Measurements from ENCODE around the gene TXNDC9. TPM values are rescaled to one million over a fixed set of nuclear protein-coding genes. Genes with fewer than 3 reads are reported as not detected.
"Not testable (repeated sequence)": the region's sequence is repeated elsewhere in the genome, so short reads cannot be mapped to it uniquely, and the experiment has no call there.

TXNDC9 gene
- polyA plus RNA-seq, 3 donors, result 47.4 to 54.5 (median 51.0) TPM

DNA sequence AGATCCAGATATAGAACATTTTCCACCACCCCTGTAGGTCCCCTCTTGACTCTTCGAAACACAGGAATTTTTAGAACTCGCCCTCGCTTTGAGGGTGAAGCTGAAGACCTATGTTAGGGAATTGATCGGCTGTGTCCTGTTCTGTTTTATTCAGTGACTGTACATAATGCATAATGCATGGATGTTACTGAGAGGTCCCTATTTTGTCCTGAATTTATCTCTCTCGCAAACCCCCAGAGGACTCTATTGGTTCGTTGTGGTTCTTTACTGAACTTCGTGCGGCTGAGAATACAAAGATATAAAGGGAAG, 625 bp upstream of the TXNDC9 start:
- DNase-seq (ENCODE audit: low read depth in 3 of 3, low spot score in 2 of 3), result peak; percentile 43 to 74 (median 52)

DNA sequence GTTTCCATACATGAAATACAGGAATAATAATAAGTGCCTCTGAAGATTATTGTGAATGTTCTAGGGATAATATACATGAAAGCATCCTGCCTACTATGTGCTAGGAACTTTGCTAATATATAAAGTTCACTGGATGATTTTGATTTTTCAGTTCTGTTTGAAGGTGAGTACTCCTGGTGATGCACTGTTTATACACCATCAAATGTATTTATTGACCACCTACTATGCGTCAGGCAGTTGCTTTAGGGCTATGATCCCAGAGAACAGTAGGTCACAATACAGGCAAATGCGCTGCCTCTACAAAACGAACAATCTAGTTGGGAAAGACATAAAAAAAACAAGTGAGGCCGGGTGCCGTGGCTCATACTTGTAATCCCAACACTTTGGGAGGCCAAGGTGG, 10.7 kb downstream of the TXNDC9 start:
- no peak for DNase-seq (ENCODE audit: low read depth in 3 of 3, low spot score in 2 of 3)

DNA sequence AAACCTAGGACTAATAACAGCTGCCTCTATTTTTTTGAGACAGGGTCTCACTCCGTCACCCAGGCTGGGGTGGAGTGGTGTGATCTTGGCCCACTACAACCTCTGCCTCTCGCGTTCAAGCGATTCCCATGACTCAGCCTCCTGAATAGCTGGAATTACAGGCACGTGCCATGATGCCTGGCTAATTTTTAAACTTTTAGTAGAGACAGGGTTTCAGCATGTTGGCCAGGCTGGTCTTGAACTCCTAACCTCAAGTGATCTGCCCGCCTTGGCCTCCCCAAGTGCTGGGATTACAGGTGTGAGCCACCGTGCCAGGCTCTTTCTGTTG, 18.3 kb downstream of the TXNDC9 start:
- DNase-seq (ENCODE audit: low read depth in 3 of 3, low spot score in 2 of 3), result not testable (repeated sequence)

DNA sequence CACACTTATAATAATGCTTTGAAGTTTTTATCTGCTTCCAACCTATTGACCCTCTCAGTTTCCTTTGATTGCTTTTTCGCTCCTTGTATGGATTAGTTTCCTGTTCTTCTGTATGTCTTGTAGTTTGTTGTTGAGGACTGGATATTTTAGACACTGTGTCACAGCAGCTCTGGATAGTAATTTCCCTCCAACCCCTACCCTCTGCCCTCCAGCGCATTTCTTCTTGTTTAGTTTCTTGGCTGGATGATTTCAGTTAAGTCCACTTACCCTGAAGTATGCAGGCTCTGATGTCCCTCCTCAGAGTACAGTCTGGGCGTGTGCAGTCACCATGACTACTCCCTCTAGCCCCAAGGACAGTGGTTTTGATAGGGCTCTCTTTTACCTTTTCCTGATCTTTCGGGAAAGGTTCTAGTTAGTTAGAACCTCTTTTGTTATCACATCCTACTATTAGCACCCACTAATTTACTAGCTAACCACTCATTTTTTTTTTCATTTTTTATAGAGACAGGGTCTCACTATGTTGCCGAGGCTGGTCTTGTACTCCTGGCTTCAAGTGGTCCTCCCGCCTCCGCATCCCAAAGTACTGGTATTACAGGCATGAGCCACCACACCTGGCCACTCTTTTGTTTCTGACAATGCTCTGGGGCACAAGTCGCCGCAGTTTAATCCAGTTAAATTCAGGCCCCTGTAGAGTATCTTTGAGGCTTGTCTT, 18.8 kb downstream of the TXNDC9 start:
- no peak for DNase-seq (ENCODE audit: low read depth in 3 of 3, low spot score in 2 of 3)

DNA sequence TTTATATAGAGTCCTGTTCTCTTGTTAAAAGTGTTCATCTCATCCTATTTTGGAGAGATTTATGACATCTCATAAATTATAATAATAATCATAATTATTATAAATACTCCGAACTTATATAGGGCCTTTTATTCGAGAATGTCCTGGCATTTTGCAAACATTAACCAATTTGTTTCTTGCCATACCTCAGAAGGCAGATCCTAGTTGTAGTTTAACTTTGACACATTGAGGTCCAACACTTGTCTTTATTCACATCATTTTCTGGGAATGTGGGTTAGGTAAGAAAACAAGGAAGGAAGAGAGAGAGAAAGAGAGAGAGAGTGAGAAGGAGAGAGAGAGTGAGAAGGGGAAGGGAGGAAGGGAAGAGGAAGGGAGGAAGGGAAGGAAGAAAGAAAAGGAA, 35.0 kb downstream of the TXNDC9 start, which contains the start of gene LYG1:
Gene LYG1 (minus strand): TSS at position 101 of the 400 bp plus-strand sequence. CDS start 5,527 bp downstream, outside the sequence.
- DNase-seq (ENCODE audit: low read depth in 3 of 3, low spot score in 2 of 3), result not testable (repeated sequence)

DNA sequence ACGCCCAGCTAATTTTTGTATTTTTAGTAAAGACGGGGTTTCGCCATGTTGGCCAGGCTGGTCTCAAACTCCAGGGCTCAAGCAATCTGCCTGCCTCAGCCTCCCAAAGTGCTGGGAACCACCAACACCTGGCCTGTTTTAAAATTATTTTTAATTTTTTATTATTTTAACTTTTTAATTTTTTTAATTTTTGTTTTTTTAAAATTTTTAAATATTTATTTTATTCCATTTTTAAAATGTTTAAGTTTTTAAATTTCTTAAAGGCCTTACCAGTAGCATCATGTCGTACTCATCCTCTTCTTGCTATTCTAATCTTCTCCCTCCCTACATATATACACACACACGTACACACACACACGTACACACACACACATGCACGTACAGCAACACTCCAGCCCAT, 36.6 kb downstream of the TXNDC9 start:
- DNase-seq (ENCODE audit: low read depth in 3 of 3, low spot score in 2 of 3), result no peak

DNA sequence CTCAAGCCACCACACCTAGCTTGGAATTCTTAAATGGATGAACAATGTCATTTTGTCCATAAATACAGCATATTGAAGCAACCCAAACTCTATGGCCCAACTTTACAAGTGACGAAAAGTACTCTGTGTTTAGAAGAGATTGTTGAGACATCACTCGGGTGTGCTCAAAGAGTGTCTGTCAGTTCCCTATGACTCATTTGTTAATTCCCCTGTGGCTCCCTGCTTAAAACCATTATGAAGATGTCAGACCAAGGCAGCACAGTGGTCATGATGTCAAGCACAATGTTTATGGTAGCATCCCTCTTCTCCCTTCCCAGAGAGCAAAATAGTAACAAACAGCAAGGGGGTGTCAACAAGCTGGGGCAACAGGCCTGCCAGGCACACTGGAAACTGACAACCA, 38.1 kb downstream of the TXNDC9 start:
- no peak for DNase-seq (ENCODE audit: low read depth in 3 of 3, low spot score in 2 of 3)

DNA sequence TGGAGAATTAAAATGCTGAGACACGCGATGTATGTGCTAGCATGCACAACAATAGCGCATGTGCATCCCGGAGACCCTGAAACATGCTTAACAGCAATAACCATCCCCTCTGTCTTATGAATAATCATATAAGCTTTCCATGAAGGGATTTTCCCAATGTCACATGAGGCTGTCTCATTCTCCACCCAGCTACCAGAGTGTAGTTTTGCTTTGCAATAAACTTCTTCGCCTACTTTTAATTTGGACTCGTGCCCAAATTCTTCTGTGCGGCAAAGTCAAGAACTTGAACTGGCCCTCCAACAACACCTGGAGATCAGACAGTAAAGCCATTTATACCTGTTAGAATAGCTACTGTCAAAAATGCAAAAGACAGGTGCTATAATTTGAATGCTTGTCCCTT, 50.6 kb downstream of the TXNDC9 start:
- no peak for DNase-seq (ENCODE audit: low read depth in 3 of 3, low spot score in 2 of 3)

DNA sequence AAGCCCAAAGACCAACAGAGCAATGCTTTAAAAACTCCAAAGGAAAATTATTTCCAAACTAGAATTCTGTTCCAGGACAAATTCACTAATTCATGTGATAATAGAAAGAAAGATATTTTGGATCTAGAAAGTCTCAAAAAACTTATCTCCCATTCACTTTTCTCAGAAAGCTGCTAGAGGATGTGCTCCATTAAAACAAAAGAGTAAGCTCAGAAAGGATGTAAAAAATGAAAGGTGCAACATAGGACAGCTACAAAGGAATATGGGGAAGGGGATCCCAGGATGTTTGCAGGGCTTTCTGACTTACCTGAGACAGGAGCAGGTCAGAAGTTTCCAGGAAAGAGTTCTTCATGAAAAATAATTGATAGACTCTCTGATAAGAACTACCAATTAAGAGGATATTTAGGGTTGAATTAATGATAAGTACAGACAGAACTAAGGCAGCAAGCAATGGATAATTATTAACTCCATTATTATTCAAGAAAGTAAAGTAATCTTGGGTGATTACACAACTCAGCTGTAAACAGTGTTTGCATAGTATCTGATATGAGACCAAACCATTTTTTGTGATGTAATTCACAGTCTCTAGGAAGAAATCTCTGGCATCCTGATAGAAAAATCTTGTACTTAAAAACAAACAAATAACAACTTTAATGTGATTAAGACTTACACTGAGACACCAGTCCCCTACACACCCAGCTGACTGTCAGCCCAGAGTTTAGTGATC, 56.0 kb downstream of the TXNDC9 start:
- no peak for DNase-seq (ENCODE audit: low read depth in 3 of 3, low spot score in 2 of 3)

DNA sequence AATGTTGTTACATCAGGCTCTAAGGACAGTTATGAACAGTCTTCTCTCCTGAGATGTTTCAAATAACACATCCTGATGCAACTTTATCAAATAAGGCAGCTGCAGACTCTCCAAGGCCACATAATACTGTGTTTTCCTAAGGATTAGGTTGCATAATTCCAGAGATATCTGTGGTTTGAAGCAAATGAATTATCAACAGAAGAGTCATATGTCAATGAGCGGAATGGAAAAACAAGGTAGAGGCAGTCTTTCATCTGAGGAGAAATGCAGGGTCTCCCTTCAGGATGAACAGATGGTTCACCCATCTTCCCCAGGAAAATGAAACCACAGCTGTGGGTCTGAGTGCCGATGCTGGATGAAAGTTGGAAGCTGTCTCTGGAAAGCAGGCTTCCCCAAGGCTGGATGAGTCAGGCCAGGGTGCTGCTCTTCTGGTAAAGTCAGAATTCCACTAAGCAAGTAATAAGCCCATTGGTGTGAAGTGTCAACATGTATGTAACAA, 57.3 kb downstream of the TXNDC9 start:
- no peak for DNase-seq (ENCODE audit: low read depth in 3 of 3, low spot score in 2 of 3)

DNA sequence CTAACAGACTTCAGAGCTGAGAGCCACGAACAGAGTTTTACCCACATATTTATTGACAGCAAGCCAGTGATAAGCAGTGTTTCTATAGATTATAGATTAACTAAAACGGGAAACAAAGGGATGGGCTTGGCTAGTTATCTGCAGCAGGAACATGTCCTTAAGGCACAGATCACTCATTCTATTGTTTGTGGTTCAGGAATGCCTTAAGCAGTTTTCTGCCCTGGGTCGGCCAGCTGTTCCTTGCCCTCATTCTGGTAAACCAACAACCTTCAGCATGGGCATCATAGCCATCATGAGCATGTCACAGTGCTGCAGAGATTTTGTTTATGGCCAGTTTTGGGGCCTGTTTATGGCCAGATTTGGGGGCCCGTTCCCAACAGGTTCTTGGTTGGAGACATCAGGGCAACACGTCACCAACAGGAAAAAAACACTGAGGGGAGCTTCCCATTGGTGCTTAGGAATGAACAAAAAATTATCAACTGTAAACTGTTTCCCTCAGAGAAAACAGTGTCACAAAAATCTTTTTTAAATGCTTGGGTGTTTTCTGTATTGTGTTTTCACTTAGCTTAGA, 57.9 kb downstream of the TXNDC9 start:
- not testable (repeated sequence) for DNase-seq (ENCODE audit: low read depth in 3 of 3, low spot score in 2 of 3)

DNA sequence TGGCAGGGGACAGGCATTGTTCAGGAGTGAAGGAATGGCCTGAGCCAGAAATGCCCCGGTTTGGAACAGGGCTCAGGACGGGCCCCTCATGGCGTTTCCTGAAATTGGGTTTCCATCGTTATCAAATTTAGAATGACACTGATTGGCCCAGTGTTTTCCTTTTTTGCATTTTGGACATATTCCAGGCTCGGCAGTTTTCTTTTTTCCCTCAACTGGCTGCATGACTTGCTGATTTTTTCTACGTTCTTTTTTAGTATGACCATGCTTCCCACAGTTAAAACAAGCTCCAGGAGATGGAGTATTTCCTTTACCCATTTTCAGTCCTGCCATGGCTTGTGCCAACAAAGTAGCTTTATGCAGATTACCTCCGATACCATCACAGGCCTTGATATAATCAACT, 60.3 kb downstream of the TXNDC9 start:
- DNase-seq (ENCODE audit: low read depth in 3 of 3, low spot score in 2 of 3), result no peak

Other genes with a start within 250 kb of the TXNDC9 start
- 10 to 100 TPM; 11.2 to 13.5 (median 12.5) TPM for gene C2orf15, start 194.6 kb downstream of the TXNDC9 start, polyA plus RNA-seq (ENCODE audit: insufficient read length in 3 of 3)
- gene TSGA10, start 181.4 kb downstream of the TXNDC9 start, polyA plus RNA-seq (ENCODE audit: insufficient read length in 3 of 3), result 10 to 100 TPM; 12.0 to 13.8 (median 13.3) TPM
- gene LIPT1, start 181.4 kb downstream of the TXNDC9 start, polyA plus RNA-seq (ENCODE audit: insufficient read length in 3 of 3), result 10 to 100 TPM; 12.9 to 15.4 (median 13.6) TPM
- 10 to 100 TPM; 47.2 to 56.4 (median 54.1) TPM for gene MITD1, start 155.3 kb downstream of the TXNDC9 start, polyA plus RNA-seq (ENCODE audit: insufficient read length in 3 of 3)
- 10 to 100 TPM; 51.9 to 58.8 (median 53.0) TPM for gene MRPL30, start 155.1 kb downstream of the TXNDC9 start, polyA plus RNA-seq (ENCODE audit: insufficient read length in 3 of 3)
- under 1 TPM; 0.19 to 0.33 (median 0.24) TPM for gene LYG2, start 80.7 kb downstream of the TXNDC9 start, polyA plus RNA-seq (ENCODE audit: insufficient read length in 3 of 3)
- 1 to 10 TPM; 3.1 to 4.1 (median 4.0) TPM for gene LYG1, start 35.1 kb downstream of the TXNDC9 start, polyA plus RNA-seq (ENCODE audit: insufficient read length in 3 of 3)
- 10 to 100 TPM; 70.0 to 80.8 (median 72.2) TPM for gene EIF5B, start 1.1 kb upstream of the TXNDC9 start, polyA plus RNA-seq (ENCODE audit: insufficient read length in 3 of 3)
- gene REV1, start 153.7 kb upstream of the TXNDC9 start, polyA plus RNA-seq (ENCODE audit: insufficient read length in 3 of 3), result 10 to 100 TPM; 48.5 to 57.5 (median 55.4) TPM